GM10248 (cell line): Measurements from ENCODE around the gene OR4X2.
"Not testable (repeated sequence)": the region's sequence is repeated elsewhere in the genome, so short reads cannot be mapped to it uniquely, and the experiment has no call there.

Source experiments
- CTCF ChIA-PET: fragments of 300-600 bp; sonication (Branson Sonifier 250); formaldehyde crosslinking; extraction: SDS; loops from one replicate; lab custom pipeline; 2021; ENCODE audit warnings: antibody characterized with exemption; lab: Yijun Ruan, JAX
- POLR2A ChIA-PET: fragments of 350-650 bp; sonication (Branson Sonifier 250); formaldehyde crosslinking; extraction: SDS; loops from one replicate; lab custom pipeline; 2020; ENCODE audit warnings: antibody characterized with exemption; lab: Yijun Ruan, JAX
- DNase-seq: peaks from one replicate; pipeline ENCODE4 v3.0.0; 2012; ENCODE audit errors: extremely low spot score
- TF ChIP-seq, protein P1 (sequence below): IDR thresholded peaks from 2 replicates; pipeline ENCODE4 v1.5.1; 2012; ENCODE audit warnings: mild to moderate bottlenecking, low read depth; ENCODE audit errors: extremely low read depth, missing control alignments, control extremely low read depth

OR4X2 gene

GRCh38 chr11:48244804-48245203, at the start of gene OR4X2:
Gene OR4X2, plus strand, starts transcription at chr11:48245104. Its CDS starts 0 bp downstream, at chr11:48245104.
- ChIA-PET CTCF (interaction anchor here (0.9 to 1.5 kb wide), 2 partner anchors 17 to 34 kb away, joined by 3 to 4 read pairs; no protein-coding TSS in a partner anchor), POLR2A (no interaction called here)
- no peak for DNase-seq
- TF ChIP-seq, protein P1, sequence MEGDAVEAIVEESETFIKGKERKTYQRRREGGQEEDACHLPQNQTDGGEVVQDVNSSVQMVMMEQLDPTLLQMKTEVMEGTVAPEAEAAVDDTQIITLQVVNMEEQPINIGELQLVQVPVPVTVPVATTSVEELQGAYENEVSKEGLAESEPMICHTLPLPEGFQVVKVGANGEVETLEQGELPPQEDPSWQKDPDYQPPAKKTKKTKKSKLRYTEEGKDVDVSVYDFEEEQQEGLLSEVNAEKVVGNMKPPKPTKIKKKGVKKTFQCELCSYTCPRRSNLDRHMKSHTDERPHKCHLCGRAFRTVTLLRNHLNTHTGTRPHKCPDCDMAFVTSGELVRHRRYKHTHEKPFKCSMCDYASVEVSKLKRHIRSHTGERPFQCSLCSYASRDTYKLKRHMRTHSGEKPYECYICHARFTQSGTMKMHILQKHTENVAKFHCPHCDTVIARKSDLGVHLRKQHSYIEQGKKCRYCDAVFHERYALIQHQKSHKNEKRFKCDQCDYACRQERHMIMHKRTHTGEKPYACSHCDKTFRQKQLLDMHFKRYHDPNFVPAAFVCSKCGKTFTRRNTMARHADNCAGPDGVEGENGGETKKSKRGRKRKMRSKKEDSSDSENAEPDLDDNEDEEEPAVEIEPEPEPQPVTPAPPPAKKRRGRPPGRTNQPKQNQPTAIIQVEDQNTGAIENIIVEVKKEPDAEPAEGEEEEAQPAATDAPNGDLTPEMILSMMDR: no peak

- no peak for DNase-seq
- TF ChIP-seq, protein P1: no peak
- ChIA-PET POLR2A (no interaction called here), CTCF (no interaction called here)
Measured at GRCh38 chr11:48207881-48208280, 37.0 kb upstream of the OR4X2 start.

- TF ChIP-seq, protein P1: no peak
- no peak for DNase-seq
- POLR2A ChIA-PET: no interaction called here
- CTCF ChIA-PET: interaction anchor here (2.3 kb wide), 1 partner anchor 10 kb away, joined by 5 read pairs; no protein-coding TSS in a partner anchor
Measured at GRCh38 chr11:48210052-48210451, 34.9 kb upstream of the OR4X2 start.

DNA sequence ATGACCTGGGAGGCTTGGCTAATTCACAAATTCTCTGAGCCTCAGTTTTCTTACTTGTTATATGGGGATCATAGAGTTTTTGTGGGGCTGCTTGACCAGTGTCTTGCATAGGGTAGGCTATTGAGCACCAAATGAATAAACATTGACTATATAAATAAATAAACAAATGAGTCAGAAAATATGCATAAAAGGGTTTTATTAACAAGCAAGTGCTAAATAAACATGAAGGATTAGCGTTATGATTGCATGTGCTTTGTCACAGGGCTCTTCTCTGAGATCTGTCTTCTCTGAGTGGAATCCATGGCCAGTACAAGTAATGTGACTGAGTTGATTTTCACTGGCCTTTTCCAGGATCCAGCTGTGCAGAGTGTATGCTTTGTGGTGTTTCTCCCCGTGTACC, 28.4 kb upstream of the OR4X2 start, which contains the start of gene OR4B1:
OR4B1 (plus strand) TSS at position 301 of the 400 bp plus-strand sequence; CDS start at position 301, 0 bp downstream.
- POLR2A ChIA-PET: no interaction called here
- TF ChIP-seq, protein P1: no peak
- DNase-seq: no peak
- CTCF ChIA-PET: no interaction called here

DNA sequence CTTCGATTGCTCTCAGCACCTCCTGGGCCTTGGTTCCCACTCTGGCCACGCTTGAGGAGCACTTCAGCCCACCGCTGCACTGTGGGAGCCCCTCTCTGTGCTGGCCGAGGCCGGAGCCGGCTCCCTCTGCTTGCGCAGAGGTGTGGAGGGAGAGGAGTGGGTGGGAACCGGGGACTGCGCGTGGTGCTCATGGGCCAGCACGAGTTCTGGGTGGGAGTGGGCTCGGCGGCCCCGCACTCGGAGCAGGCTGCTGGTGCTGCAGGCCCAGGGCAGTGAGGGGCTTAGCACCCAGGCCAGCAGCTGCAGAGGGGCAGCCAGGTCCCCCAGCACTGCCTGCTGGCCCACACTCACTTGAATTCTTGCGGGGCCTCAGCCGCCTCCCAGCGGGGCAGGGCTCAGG, 16.1 kb upstream of the OR4X2 start:
- ChIA-PET CTCF (interaction anchor here (1.0 to 1.2 kb wide), 2 partner anchors 11 to 17 kb away, joined by 3 read pairs; no protein-coding TSS in a partner anchor), POLR2A (no interaction called here)
- DNase-seq: no peak
- TF ChIP-seq, protein P1: no peak

- POLR2A ChIA-PET, DNase-seq: not testable (repeated sequence)
- CTCF ChIA-PET: interaction anchor here (1.0 to 1.2 kb wide), 2 partner anchors 10 to 19 kb away, joined by 3 read pairs; no protein-coding TSS in a partner anchor
Measured at GRCh38 chr11:48230057-48230456, 14.8 kb upstream of the OR4X2 start.

GRCh38 chr11:48237727-48238126, 7.2 kb upstream of the OR4X2 start:
- POLR2A ChIA-PET: no interaction called here

More at GRCh38 chr11:48237727-48238126, 7.2 kb upstream of the OR4X2 start:
- TF ChIP-seq, protein P1: no peak
- no peak for DNase-seq
- CTCF ChIA-PET: no interaction called here
